ENCODE results near the gene EFNA4. TPM values are rescaled to one million over a fixed set of nuclear protein-coding genes. Genes with fewer than 3 reads are reported as not detected.

Gene EFNA4
- total and polyA plus RNA-seq, 9 of the 15 experiments (the other 6 are each of a cell fraction or from before 2014, with no cell fraction given), result 0.68 to 7.4 (median 6.1) TPM

- no TSS peak for BruUV-seq (replicated peaks)
- in situ Hi-C loops (cut with MboI), result no loop called here
- Histone ChIP-seq H4K20me1 (replicated peaks; ENCODE audit: control insufficient read depth, insufficient read depth, low read length) (peaks cover 21% of the 10 kb centered on the region), H3K36me3 (ENCODE audit: control insufficient read depth, insufficient read depth, low read length) (no peaks in the 10 kb centered on the region), H3K4me1 (replicated peaks in 1 of 2; ENCODE audit: control insufficient read depth in 2 of 2, insufficient read depth in 2 of 2, low read length in 2 of 2) (peaks cover 40 to 66% of the 10 kb centered on the region in 2 experiments), H3K27ac (ENCODE audit: extremely low read depth, low read depth, low read length) (no peak overlapping the region), H3K9me3 (replicated peaks; ENCODE audit: control insufficient read depth, insufficient read depth, low read depth, low read length) (no peaks in the 10 kb centered on the region), H3K79me2 (ENCODE audit: control insufficient read depth, insufficient read depth, low read length) (peaks cover 3% of the 10 kb centered on the region; the same call in 2 of the 3 replicates), H3K9ac (ENCODE audit: insufficient read depth in 1 of 2, low read depth in 2 of 2, low read length in 2 of 2) (peak overlapping the region; percentile 39 to 88), H2AFZ (ENCODE audit: low read depth, low read length) (peak overlapping the region; percentile 47), H3K9me1 (ENCODE audit: control insufficient read depth, insufficient read depth, low read length) (peaks cover 6% of the 10 kb centered on the region), H3K27me3 (ENCODE audit: control insufficient read depth in 2 of 2, insufficient read depth in 2 of 2, low read length in 2 of 2) (peaks cover 3 to 8% of the 10 kb centered on the region in 2 experiments; a peak in 2 of 5 replicates), H3K4me2 (ENCODE audit: insufficient read depth, low read length) (peak overlapping the region; percentile 66), H3K4me3 (peak overlapping the region; percentile 51)
- POLR2A ChIA-PET, result interaction anchor here (0.8 kb wide), 1 partner anchor 67 kb away, joined by 3 read pairs; no protein-coding TSS in a partner anchor
- FAIRE-seq (no peak), DNase-seq (ENCODE audit: extremely low read depth in 1 of 4, low spot score in 3 of 4) (no peak), ATAC-seq (peak; percentile 15)
- WGBS (ENCODE audit: insufficient coverage, low coverage, missing lambda C conversion rate), result 13% methylated on average over 8 of the region's 10 CpGs
- CTCF ChIA-PET (ENCODE audit: low intra/inter-chr PET ratio), result interaction anchor here (9.0 kb wide), 1 partner anchor 16 kb away, joined by 153 read pairs; the partner anchor contains the start of gene EFNA4
- intact Hi-C loops (cut with micrococcal nuclease), result loop anchor here (5.0 kb wide), 1 partner anchor 77 kb away; the partner anchor contains the start of gene ZBTB7B
- TF ChIP-seq ZNF184 (CRISPR knock-in tag; IDR thresholded peaks at IDR 0.05) (no peak), RBFOX2 (IDR thresholded peaks at IDR 0.05; ENCODE audit: low read depth, low read length) (0 out of 2 replicates have a peak, but pooled peaks have one; percentile 3), ZNF431 (CRISPR knock-in tag; IDR thresholded peaks at IDR 0.05) (no peak), HOXB6 (CRISPR knock-in tag; IDR thresholded peaks at IDR 0.05; ENCODE audit: borderline replicate concordance) (no peak), CBX1 (IDR thresholded peaks at IDR 0.05; ENCODE audit: low read depth) (no peak)
These were observed 15.6 kb downstream of the EFNA4 start for GRCh38 chr1:155079210-155079486.

Measured in K562 (cell line).